Measurements from ENCODE around the gene LIFR. TPM values are rescaled to one million over a fixed set of nuclear protein-coding genes. Genes with fewer than 3 reads are reported as not detected.

LIFR gene
- total RNA-seq (2022; extraction: Qiagen RNA extraction) = 4.8 to 9.1 TPM (median 7.3 TPM) in 5 replicates

GRCh38 chr5:38556599-38557307, at the start of gene LIFR:
Gene LIFR, minus strand, starts transcription at chr5:38556646. Its CDS starts 25,999 bp downstream, at chr5:38530647.

